DLD1 (cell line): ENCODE data around the gene SLC35F6.

Experiments used
- in situ Hi-C: cut with HindIII; loops from 2 replicates; pipeline ENCODE4 v1.10.0; 2017; ENCODE audit warnings: low sequenced_read_pairs

The SLC35F6 gene

DNA sequence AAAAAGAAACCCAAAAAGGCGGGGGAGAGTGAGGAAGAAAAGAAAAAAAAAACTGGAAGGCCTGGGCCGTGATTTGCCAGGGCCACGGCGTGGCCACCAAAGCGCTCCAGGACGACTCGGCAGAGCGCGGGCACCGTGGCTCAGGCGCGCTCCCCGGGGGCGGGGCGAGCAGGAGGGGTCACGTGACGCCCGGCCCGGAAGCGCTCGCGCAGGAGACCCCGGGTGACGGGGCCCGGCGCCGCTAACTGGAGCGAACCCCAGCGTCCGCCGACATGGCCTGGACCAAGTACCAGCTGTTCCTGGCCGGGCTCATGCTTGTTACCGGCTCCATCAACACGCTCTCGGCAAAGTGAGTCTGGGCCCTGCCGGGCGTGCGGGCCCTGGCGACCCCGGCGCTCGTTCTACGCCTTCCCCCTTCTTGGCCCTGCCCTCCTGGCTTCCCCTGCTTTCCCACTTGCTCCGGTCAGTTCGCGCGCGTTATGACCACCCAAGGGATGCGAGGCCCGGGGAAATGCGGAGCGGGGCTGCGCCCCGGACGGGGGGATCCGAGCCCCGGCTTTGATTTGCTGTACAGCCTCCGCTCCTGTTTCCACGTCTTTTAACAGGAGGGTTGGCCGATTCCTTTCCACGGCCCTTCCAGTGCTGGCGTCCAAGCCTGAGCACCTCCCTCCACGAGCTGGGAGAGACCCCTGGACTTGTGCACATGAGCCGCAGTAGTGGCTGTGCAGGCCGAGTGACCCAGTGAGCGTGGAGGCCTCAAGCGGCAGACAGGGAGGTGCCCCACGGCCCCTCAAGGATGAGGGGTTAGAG is at the start of gene SLC35F6:
TSS of gene SLC35F6 (plus strand) at position 207 of the 810 bp plus-strand sequence. CDS start at position 273, 66 bp downstream.
- in situ Hi-C loops = no loop called here

DNA sequence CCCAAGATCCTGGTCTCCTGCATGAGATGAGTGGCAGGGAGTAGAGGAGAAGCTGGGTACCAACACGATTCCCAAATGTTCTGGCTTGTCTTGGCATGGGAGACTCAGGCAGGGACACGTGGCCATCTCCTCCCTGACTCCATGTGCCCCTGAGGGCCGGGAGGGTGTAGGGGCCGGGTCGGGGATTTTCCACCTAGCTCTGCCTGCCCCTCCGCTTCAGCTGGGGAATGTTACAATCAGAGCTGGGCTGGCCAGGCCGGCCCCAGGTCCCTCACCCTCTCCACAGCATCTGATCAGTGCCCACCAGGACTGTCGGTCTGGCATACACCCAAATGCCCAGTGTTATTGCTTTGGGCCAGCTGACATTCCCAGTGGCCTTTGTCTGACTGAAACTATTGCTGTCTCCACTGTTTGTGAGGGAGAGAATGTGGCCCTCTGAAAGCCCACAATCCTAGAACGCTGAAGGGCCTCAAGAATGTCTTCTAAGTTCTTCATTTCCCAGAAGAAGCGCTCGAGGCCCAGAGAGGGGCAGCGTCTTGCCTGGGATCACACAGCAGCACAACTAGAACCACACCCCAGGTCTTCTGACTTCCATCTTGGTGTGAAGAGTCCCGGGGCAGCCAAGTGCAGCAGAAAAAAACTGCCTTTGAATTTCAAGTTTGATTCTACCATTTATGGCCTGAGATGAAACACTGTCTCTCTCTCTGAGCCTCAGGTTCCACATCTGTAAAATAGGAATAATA is 48.4 kb upstream of the SLC35F6 start:
- in situ Hi-C loops = no loop called here

GRCh38 chr2:26716340-26716739 is 47.7 kb upstream of the SLC35F6 start:
- in situ Hi-C loops = no loop called here

DNA sequence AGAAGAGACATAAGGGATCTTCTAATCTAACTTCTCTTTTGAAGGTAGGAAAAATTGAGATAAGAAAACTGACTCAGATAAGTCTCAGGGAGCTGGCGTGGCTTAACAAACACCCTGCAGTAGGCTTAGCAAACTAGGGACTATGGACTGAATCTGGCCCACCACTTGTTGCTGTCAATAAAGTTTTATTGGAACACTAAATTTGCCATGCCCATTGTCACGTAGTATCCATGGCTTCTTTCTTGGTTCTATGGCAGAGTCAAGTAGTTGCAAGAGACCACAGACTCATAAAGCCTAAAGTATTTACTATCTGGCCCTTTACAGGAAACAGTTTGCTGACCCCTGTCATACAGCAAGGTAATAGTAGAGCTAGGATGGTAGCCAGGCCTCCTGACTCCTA is 47.3 kb upstream of the SLC35F6 start:
- in situ Hi-C loops = no loop called here

GRCh38 chr2:26717362-26717761 is 46.7 kb upstream of the SLC35F6 start:
- in situ Hi-C loops = no loop called here

DNA sequence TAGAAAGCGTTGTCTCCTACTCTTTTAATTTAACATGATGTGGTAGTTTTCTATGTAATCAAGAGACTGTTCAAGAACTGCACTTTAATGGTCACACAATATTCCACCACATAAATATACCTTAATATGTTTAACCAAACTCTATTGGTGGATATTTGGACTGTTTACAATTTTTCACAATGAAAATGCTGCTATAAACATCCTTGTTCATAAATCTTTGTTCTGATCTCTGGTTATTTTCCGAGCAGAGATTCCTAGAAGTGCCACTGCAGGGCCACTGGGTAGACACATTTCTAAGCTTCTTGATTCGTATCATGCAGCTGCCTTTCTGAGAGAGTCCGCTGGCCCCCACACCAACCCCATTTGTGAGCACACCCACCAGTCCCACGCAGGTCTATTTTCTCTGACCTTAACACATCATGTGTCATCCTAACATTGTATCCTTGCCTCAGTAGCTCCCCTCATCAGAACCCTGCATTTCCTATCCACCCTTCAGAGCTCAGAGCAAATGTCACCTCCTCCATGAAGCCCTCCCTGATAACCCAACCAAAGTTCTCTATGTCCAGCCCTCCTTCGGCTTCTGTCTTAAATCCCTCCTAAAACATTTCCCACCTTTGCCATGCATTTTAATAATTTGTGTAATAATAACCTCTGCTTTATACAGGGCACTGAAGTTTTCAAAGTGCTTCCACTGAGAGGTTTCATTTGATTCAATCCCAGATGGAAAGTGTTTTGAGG is 45.0 kb upstream of the SLC35F6 start:
- in situ Hi-C loops = no loop called here

DNA sequence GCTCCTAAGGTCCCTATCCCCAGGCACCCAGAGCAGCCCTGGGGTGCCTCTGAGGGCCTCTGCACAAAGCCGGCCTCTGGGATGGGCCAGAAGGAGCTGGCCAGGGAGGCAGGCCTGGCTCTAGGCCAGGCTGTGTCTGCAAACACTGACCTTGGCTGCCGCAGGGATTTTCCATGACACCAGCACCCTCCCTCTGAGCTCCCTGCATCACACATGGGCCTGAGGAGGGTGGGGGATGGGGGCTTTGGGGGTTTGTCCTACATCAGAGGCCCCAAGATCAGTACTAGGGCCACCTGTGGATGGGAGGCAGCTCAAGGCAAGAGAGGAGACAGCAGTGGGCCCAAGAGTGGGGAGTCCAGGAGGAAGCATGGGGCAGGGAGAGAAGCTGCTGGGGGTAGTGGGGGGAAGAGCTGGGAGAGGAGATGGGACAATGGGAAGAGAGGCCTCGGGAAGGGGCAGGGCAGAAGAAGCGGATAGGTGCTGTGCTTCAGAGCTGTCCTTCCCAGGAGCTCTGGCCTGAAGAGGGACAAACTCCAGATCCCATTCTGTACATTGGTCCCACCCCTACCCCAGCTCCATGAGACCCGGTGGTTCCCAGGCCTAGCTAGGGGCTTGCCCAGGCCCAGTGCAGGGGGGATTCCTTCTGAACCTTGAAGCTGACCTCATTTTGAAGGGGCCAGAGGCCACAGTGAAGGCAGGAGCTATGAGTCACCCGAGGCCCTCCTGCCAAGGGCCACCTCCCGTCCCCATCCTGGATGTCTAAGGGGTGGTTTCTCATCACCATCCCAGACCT is 43.6 kb upstream of the SLC35F6 start:
- in situ Hi-C loops = no loop called here

- in situ Hi-C loops = no loop called here
These were observed 42.7 kb upstream of the SLC35F6 start for GRCh38 chr2:26721115-26722032.

GRCh38 chr2:26722328-26722727 is 41.8 kb upstream of the SLC35F6 start:
- in situ Hi-C loops = no loop called here

DNA sequence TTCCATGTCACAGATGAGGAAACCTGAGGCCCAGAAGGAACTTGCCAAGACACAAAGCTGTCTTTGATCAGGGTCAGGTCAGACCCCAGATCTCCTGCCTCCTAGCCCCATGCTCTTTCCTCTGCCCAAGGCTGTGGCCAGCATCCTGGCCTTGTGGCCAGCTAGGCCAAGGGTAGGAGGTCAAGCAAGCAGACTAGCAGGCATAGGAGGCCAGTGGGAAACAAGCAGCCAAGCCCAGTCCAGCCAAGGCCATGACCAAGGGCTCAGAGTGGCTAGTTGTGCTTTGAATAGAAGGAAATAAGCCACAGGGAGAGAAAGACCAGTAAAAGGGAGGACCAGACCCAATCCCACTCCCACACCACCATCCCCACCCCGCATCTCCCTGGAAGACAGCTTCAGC is 41.2 kb upstream of the SLC35F6 start:
- in situ Hi-C loops = no loop called here

DNA sequence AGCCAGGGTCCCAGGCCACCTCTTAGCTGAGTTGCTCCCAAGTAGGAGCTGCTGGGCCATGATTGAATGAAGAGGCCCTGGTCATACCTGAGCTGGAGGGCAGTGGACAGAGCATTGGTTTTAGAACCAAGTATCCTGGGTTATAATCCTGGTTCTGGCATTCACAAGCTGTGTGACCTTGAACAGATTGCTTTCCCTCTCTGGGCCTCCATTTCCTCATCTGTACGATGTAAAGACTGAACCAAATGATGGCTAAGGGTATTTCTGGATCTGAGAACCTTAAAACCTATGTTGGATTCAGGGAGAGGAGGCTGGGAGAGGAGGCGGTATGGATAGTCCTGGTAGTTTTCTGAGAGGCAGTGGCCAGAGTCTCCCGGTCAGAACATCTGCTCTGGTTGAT is 40.6 kb upstream of the SLC35F6 start:
- in situ Hi-C loops = no loop called here

GRCh38 chr2:26723991-26724750 is 39.9 kb upstream of the SLC35F6 start:
- in situ Hi-C loops = no loop called here

- in situ Hi-C loops = no loop called here
These were observed 39.1 kb upstream of the SLC35F6 start for GRCh38 chr2:26724784-26725520.

- in situ Hi-C loops = no loop called here
These were observed 38.6 kb upstream of the SLC35F6 start for GRCh38 chr2:26725521-26725820.

DNA sequence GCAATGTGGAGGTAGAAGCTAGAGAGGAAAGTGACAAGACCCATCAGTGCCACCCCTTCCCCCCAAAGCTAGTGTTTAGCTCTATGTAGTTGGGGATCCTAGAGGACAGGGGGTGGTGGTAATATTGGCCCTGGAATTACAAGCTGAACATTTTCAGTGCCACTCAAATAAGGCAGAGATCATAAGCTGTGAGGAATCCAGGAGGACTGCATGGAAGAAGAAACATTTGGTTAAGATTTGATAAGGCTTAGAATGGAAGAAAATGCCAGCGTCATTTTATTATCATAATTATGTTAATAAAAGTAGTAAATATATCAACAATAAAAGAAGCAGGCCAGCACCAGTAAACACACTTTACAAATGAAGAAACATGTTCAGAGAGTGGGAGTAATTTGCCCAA is 37.9 kb upstream of the SLC35F6 start:
- in situ Hi-C loops = no loop called here

DNA sequence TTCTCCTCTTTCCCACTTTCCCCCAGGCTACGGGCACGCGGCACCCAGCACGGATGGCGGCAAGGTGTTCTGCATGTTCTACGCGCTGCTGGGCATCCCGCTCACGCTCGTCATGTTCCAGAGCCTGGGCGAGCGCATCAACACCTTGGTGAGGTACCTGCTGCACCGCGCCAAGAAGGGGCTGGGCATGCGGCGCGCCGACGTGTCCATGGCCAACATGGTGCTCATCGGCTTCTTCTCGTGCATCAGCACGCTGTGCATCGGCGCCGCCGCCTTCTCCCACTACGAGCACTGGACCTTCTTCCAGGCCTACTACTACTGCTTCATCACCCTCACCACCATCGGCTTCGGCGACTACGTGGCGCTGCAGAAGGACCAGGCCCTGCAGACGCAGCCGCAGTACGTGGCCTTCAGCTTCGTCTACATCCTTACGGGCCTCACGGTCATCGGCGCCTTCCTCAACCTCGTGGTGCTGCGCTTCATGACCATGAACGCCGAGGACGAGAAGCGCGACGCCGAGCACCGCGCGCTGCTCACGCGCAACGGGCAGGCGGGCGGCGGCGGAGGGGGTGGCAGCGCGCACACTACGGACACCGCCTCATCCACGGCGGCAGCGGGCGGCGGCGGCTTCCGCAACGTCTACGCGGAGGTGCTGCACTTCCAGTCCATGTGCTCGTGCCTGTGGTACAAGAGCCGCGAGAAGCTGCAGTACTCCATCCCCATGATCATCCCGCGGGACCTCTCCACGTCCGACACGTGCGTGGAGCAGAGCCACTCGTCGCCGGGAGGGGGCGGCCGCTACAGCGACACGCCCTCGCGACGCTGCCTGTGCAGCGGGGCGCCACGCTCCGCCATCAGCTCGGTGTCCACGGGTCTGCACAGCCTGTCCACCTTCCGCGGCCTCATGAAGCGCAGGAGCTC is 36.2 kb upstream of the SLC35F6 start:
- in situ Hi-C loops = no loop called here

DNA sequence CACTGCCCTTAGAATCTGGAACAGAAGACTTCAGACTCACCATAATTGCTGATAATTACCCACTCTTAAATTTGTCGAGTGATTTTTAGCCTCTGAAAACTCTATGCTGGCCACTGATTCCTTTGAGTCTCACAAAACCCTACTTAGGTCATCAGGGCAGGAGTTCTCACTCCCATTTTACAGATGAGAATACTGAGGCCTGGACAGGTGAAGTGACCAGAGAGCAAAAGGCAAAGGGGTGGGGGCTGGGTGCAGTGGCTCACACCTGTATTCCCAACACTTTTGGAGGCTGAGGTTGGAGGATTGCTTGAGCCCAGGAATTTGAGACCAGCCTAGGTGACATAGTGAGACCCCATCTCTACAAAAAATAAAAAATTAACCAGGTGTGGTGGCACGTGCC is 34.8 kb upstream of the SLC35F6 start:
- in situ Hi-C loops = no loop called here
